Spleen (tissue), 7 donors: Measurements from ENCODE around the gene BLMH.

ENCODE experiments used
- POLR2AphosphoS5 ChIP-seq, 3 donors: sonication (generic); formaldehyde crosslinking; IDR thresholded peaks; one replicate each; pipeline ENCODE4 v1.5.1; 2017; ENCODE audit warnings: antibody characterized with exemption in 3 of 3
- TF ChIP-seq, protein P1 (sequence below), 11 experiments: fragments of 200-600 bp in 7 of 11; fragments of 450-650 bp in 4 of 11; sonication (generic) in 4 of 11; IDR thresholded peaks in 8 of 11; conservative IDR thresholded peaks in 3 of 11; 1 replicate in 7 of 11; 2 replicates in 4 of 11; pipeline versions ENCODE4 v1.4.0 to v1.8.0; 2016 to 2021; ENCODE audit warnings: antibody characterized with exemption in 11 of 11, inconsistent platforms in 4 of 11, mild to moderate bottlenecking in 1 of 11
- donor health status: DM: no; HTN: no; CAD: no; lungs with moderate emphysema.
- donor health status: DM: no; HTN: no; CAD: no.
- donor health status: DM: no; HTN: no; CAD: no.

DNA sequence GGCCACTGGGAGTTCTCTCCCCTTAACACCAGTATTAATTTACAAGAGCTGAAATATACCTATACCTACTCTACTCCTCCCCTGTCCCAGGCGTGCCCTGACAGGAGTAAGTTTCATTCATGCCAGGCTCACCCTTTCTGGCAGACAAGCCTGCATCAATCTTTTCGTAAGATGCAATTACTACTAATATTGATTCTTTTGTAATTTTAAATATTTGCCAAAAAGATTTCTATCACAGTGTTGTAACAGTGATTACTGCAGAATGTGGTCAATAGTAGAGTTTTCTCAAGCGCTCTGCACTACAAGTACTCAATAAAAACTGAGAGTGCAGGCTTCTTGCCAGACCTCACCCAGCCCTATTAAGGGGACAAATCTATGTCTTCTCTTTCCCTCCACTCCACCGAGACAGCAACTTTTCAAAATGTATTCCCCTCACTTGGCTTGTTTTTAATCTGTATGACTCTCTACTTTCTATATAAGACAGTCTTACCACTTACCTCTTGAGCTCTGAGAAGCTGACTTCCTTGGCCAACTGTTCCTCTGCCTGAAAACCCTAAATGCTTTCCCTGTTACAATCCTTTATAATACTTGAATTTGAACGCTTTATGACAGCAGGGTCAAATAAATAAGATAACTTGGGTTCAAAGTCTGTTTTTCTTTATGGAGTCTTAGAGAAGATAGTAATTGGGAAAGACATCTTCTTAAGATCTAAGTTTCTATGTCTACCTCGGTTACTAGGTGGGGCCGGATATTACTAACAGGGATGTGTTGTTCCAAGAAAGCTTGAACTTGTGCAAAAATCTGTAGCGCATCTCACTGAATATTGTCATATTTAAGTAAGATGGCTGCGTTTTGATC is 42.0 kb upstream of the BLMH start, which contains the start of gene TMIGD1:
- TF ChIP-seq, protein P1, sequence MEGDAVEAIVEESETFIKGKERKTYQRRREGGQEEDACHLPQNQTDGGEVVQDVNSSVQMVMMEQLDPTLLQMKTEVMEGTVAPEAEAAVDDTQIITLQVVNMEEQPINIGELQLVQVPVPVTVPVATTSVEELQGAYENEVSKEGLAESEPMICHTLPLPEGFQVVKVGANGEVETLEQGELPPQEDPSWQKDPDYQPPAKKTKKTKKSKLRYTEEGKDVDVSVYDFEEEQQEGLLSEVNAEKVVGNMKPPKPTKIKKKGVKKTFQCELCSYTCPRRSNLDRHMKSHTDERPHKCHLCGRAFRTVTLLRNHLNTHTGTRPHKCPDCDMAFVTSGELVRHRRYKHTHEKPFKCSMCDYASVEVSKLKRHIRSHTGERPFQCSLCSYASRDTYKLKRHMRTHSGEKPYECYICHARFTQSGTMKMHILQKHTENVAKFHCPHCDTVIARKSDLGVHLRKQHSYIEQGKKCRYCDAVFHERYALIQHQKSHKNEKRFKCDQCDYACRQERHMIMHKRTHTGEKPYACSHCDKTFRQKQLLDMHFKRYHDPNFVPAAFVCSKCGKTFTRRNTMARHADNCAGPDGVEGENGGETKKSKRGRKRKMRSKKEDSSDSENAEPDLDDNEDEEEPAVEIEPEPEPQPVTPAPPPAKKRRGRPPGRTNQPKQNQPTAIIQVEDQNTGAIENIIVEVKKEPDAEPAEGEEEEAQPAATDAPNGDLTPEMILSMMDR (IDR thresholded peaks at IDR 0.05 in 8 of 11, conservative IDR thresholded peaks at IDR 0.05 in 3 of 11): no peak
- TF ChIP-seq POLR2AphosphoS5 (IDR thresholded peaks at IDR 0.05): no peak
